ENCODE data around the gene LRMDA.

LRMDA gene

DNA sequence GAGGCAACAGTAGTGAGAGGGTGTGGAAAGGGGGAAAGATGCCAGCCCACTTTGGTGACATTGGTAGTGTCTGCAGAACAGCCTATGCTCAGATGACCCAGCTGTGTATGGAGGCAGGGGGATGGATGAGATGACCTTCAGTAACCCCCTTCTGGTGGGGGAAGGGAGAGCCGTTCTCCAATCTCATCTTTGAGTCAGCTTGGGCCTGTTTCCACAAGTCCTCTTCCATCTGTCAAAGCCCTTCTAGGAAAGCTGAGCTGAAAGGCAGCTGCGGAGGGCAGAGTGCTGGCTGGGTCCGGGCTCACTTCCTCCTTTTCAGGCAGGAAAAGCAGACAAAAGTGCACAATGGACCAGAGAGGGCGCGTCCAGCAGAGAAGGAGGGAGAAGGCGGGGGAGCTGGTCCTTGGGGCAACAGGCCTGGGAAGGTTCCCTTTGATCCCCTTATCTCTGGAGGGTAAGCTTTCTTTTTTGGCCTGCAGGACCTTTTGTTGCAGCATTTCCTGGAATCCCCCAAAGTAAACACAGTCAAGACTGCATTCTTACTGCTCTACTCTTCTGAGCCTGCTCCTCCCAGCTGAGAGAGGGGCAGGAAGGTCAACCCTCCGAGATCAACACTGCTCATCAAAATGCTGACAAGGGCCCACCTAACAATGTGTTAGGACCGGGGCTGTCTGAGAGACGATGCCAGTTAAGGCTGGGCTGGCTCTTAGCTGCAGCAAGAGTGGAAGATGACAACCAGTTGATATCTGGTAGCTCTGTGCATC is 1.2 kb upstream of the LRMDA start:
- Histone ChIP-seq H3K27ac (ENCODE audit: low read depth, low read length) (no peak overlapping the region), H3K9me2 (replicated peaks; ENCODE audit: insufficient read depth, low read length) (no peaks in the 10 kb centered on the region), H3K9me3 (ENCODE audit: insufficient read depth, low read length) (no peaks in the 10 kb centered on the region), H2AFZ (ENCODE audit: low read depth, low read length, severe bottlenecking) (no peak overlapping the region), H3K27me3 (ENCODE audit: low read length) (no peaks in the 10 kb centered on the region), H3F3A (ENCODE audit: insufficient read depth) (no peaks in the 10 kb centered on the region), H3K79me2 (ENCODE audit: insufficient read depth, low read length) (no peaks in the 10 kb centered on the region), H3K4me2 (ENCODE audit: low read depth, low read length, poor library complexity, severe bottlenecking) (no peak overlapping the region), H3K9ac (ENCODE audit: low read length) (no peak overlapping the region), H4K20me1 (ENCODE audit: low read depth, low read length) (no peaks in the 10 kb centered on the region), H3K4me3 (ENCODE audit: insufficient read depth, low read length, poor library complexity, severe bottlenecking) (no peak overlapping the region), H3K36me3 (ENCODE audit: low read length) (no peaks in the 10 kb centered on the region)
- TF ChIP-seq EZH2phosphoT487 (conservative IDR thresholded peaks at IDR 0.05; ENCODE audit: low read length), result no peak
- TF ChIP-seq, protein P1, sequence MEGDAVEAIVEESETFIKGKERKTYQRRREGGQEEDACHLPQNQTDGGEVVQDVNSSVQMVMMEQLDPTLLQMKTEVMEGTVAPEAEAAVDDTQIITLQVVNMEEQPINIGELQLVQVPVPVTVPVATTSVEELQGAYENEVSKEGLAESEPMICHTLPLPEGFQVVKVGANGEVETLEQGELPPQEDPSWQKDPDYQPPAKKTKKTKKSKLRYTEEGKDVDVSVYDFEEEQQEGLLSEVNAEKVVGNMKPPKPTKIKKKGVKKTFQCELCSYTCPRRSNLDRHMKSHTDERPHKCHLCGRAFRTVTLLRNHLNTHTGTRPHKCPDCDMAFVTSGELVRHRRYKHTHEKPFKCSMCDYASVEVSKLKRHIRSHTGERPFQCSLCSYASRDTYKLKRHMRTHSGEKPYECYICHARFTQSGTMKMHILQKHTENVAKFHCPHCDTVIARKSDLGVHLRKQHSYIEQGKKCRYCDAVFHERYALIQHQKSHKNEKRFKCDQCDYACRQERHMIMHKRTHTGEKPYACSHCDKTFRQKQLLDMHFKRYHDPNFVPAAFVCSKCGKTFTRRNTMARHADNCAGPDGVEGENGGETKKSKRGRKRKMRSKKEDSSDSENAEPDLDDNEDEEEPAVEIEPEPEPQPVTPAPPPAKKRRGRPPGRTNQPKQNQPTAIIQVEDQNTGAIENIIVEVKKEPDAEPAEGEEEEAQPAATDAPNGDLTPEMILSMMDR (IDR thresholded peaks at IDR 0.05; ENCODE audit: insufficient read depth, low read length, poor library complexity, severe bottlenecking), result no peak

DNA sequence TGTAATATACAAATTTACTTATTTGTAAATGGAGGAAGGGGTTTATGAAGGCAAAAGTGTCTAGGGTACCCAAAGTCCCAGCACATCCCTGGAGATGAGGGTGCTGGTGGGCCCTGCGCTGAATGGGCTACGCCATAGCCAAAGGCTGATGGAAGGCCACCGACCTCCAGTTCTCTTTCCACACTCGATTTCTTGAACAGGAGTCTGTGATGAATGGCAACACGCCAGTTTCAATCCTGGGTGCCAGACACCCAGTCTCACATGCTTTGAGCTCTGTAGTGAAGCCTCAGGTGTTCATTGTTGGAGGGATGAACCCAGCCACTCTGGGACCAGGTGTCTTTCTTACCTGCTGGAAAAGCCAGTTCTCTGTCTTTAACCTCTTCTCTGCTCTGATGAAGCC is 752 bp downstream of the LRMDA start:
- H2AFZ ChIP-seq (ENCODE audit: low read depth, low read length, severe bottlenecking), result no peak overlapping the region
- H3K4me3 ChIP-seq (ENCODE audit: insufficient read depth, low read length, poor library complexity, severe bottlenecking), result no peak overlapping the region
- no peak overlapping the region for H3K27ac ChIP-seq (ENCODE audit: low read depth, low read length)

DNA sequence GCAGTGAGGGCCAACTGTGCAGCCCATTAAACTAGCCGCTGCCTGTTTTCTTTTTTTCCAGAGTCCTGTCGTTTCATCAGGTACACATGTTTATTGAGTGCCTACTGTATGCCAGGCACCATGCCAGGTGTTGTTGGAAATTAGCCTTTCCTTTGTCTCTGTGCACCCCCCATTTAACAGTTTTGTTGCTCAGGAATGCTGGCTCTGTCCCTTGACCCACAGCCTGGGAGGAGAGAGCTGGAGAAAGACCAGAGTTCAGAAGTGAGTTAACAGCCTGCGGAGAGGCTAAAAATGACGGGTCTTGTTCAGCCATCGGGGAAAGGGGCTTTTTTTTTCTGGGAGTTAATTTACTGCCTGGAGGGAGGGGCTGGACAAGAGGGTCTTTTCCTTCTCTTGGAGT is 1.3 kb downstream of the LRMDA start:
- Histone ChIP-seq H3K9me3 (ENCODE audit: insufficient read depth, low read length) (no peaks in the 10 kb centered on the region), H3K4me2 (ENCODE audit: low read depth, low read length, poor library complexity, severe bottlenecking) (no peak overlapping the region), H3K36me3 (ENCODE audit: low read length) (no peaks in the 10 kb centered on the region), H3K9me2 (replicated peaks; ENCODE audit: insufficient read depth, low read length) (no peaks in the 10 kb centered on the region), H3K79me2 (ENCODE audit: insufficient read depth, low read length) (no peaks in the 10 kb centered on the region), H3K27me3 (ENCODE audit: low read length) (no peaks in the 10 kb centered on the region), H3F3A (ENCODE audit: insufficient read depth) (no peaks in the 10 kb centered on the region), H4K20me1 (ENCODE audit: low read depth, low read length) (no peaks in the 10 kb centered on the region), H3K9ac (ENCODE audit: low read length) (no peak overlapping the region), H3K27ac (ENCODE audit: low read depth, low read length) (no peak overlapping the region), H3K4me3 (ENCODE audit: insufficient read depth, low read length, poor library complexity, severe bottlenecking) (no peak overlapping the region), H2AFZ (ENCODE audit: low read depth, low read length, severe bottlenecking) (no peak overlapping the region)
- TF ChIP-seq, protein P1 (IDR thresholded peaks at IDR 0.05; ENCODE audit: insufficient read depth, low read length, poor library complexity, severe bottlenecking), result no peak
- no peak for TF ChIP-seq EZH2phosphoT487 (conservative IDR thresholded peaks at IDR 0.05; ENCODE audit: low read length)

More for the DNA sequence above, 752 bp downstream of the LRMDA start:
- H3K9ac ChIP-seq (ENCODE audit: low read length), result no peak overlapping the region
- H3K27me3 ChIP-seq (ENCODE audit: low read length), result no peaks in the 10 kb centered on the region
- H4K20me1 ChIP-seq (ENCODE audit: low read depth, low read length), result no peaks in the 10 kb centered on the region
- TF ChIP-seq, protein P1 (IDR thresholded peaks at IDR 0.05; ENCODE audit: insufficient read depth, low read length, poor library complexity, severe bottlenecking), result no peak
- TF ChIP-seq EZH2phosphoT487 (conservative IDR thresholded peaks at IDR 0.05; ENCODE audit: low read length), result no peak
- H3K9me2 ChIP-seq (replicated peaks; ENCODE audit: insufficient read depth, low read length), result no peaks in the 10 kb centered on the region
- no peaks in the 10 kb centered on the region for H3K79me2 ChIP-seq (ENCODE audit: insufficient read depth, low read length)
- no peaks in the 10 kb centered on the region for H3K36me3 ChIP-seq (ENCODE audit: low read length)
- H3K4me2 ChIP-seq (ENCODE audit: low read depth, low read length, poor library complexity, severe bottlenecking), result no peak overlapping the region
- no peaks in the 10 kb centered on the region for H3K9me3 ChIP-seq (ENCODE audit: insufficient read depth, low read length)
- no peaks in the 10 kb centered on the region for H3F3A ChIP-seq (ENCODE audit: insufficient read depth)

Measured in SU-DHL-6 (cell line).